ENCODE results near the gene TANGO6.
"Not testable (repeated sequence)": the region's sequence is repeated elsewhere in the genome, so short reads cannot be mapped to it uniquely, and the experiment has no call there.

Gene TANGO6

DNA sequence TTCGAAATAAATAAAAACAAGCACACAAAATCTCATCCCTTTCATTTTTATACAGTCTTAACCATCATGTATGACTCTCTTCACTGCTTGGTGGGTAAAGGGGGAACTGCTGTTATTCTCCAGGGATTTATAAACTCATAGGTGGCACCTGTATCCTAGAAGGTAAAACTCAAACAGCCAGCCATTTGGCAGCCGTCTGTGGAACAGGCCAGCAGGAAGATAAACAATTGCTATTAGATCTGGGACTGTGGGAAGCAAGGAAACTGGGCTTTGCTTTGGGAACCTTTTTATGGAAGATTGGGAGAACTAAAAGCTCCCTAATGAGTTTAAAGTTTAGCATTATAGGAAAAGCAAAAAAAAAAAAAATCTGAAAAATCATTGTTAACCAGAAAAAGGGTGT lies 126.0 kb downstream of the TANGO6 start:
- DNase-seq (ENCODE audit: low read depth): no peak

DNA sequence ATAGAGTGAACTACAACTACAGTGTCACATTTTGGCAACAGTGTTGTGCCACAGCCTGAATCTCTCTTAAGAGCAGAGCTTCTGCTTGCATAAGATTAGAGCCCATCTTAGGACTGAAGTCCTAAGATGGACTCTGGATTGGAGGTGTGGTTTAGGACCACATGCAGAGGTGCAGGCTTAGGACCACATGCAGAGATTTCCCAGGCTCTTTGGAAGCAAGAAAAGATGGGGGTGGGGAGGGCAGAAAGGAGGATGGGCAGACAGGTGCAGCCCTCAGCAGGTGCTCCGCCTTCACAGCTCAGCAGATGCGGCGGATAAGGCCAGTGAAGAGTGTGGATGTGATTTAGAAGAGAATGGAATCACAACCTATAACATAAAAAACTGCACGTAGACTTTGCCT lies 128.7 kb downstream of the TANGO6 start:
- no peak for DNase-seq (ENCODE audit: low read depth)

DNA sequence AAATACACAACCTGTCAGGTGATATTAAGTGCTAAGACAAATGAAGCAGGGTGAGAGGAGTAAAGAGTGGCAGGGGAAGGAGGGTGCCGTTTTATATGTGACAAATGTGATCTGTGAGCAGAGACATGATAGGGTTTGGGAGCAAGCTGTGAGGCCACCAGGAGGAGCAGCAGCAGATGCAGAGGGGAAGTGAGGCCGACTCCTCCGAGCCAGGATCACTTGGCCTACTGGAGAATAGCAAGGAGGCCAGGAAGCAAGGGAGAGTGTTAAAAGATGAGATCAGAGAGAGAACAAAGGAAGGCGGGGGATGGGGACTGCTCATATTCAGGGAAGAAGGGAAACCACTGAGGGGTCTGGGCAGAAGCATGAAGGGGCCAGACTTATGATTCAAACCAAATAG lies 129.4 kb downstream of the TANGO6 start:
- DNase-seq (ENCODE audit: low read depth): no peak

DNA sequence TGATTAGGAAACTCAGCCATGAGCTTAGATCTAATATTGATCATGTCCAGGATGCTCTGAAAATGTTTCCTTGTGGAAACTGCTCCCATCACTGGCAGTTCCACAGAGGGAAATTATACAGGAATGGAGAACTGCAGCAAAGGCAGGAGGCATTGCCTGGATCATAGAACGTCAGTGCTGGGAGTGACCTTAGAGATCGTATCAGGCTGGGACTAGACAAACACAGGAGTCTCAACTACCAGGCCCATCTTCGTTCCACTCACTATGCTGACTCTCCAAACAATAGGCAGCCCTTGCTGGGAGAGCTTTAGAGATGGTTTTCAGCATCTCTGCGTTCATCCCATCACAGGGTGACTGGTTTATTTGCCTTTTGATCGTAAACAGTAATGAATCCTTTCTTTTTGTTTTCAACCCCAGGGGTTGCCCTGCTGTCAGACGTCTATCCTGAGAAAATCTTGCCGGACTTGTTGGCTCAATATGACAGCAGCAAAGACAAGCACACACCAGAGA lies 130.3 kb downstream of the TANGO6 start:
- DNase-seq (ENCODE audit: low read depth): no peak

- DNase-seq (ENCODE audit: low read depth): no peak
These were observed 135.1 kb downstream of the TANGO6 start for GRCh38 chr16:68978303-68978954.

DNA sequence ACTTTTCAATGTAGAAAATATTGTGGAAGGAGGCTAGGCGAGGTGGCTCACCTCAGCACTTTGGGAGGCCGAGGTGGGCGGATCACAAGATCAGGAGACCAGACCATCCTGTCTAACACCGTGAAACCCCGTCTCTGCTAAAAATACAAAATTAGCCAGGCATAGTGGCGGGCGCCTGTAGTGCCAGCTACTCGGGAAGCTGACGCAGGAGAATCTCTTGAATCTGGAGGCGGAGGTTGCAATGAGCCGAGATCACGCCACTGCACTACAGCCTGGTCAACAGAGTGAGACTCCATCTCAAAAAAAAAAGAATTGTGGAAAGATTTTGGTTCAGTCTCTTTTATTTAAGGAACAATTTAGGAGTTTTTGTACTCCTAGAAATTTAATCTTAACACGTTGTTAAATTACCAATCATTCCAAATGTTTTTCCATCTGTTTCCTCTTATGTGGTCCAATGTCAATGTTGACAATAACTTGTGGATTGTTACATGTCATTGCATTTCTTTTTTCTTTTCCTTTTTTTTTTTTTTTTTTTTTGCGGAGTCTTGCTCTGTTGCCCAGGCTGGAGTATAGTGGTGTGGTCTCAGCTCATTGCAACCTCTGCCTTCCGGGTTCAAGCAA lies 137.5 kb downstream of the TANGO6 start:
- DNase-seq (ENCODE audit: low read depth): no peak

DNA sequence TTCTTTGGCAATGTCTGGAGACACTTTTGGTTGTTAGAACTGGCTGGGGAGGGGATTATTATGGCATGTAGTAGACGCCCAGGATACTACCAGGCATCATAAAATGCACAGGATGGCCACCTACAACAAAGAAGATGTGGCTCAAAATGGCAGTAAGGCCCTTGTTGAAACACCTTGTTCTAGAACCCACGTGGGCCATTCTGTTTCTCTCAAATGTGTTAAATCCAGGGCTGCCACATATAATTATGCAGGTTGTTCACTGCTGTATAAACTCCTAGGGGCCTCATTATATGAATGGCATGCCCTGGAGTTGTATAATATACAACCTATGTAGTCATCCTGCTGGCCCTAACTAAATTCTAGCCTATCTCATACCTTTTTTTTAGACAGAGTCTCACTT lies 138.6 kb downstream of the TANGO6 start:
- DNase-seq (ENCODE audit: low read depth): no peak

DNA sequence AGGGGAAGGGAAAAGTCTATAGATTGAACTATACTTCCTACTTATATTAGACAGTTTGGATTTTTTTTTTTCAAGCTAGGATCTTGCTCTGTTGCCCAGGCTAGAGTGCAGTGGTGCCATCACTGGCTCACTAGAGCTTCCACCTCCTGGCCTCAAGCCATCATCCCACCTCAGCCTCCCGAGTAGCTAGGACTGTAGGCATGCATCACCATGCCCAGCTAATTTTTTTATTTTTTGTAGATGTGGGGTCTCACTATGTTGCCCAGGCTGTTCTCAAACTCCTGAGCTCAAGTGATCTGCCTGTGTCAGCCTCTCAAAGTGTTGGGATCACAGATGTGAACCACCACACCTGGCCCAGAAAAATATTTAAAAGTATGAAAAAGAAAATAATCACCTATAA lies 141.1 kb downstream of the TANGO6 start:
- DNase-seq (ENCODE audit: low read depth): no peak

DNA sequence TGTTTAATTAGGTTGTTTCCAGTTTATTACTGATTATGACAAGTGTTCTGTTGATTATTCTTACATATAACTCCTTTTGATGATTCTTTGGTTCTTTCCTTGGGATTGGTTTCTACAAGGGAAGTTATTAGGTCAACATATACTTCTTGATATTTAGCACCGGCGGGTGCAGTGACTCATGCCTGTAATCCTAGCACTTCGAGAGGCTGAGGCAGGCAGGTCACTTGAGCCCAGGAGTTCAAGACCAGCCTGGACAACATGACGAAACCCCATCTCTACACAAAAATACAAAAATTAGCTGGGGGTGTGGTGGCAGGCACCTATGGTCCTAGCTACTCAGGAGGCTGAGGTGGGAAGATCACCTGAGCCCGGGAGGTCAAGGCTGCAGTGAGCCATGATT lies 141.9 kb downstream of the TANGO6 start:
- DNase-seq (ENCODE audit: low read depth): no peak

DNA sequence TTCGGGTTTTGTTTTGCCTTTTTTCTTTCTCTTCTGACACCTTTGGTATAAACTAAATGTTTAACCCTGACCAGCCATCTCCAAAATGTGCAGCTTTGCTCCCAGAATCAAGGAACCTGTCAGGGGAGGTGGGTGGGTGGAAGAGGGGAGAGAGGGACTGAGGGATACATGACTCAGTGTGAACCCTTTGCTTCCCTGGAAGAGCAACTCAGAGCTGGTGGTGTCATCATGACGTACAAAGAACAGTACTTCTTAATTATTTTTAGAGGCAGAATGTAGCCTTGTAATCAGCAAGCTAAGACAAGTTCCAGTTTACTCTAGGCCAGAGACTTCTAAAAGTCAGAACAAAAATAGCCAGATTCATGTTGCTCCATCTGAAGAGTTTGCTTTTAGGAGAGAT lies 142.5 kb downstream of the TANGO6 start:
- no peak for DNase-seq (ENCODE audit: low read depth)

GRCh38 chr16:68987734-68988457 lies 144.6 kb downstream of the TANGO6 start:
- no peak for DNase-seq (ENCODE audit: low read depth)

DNA sequence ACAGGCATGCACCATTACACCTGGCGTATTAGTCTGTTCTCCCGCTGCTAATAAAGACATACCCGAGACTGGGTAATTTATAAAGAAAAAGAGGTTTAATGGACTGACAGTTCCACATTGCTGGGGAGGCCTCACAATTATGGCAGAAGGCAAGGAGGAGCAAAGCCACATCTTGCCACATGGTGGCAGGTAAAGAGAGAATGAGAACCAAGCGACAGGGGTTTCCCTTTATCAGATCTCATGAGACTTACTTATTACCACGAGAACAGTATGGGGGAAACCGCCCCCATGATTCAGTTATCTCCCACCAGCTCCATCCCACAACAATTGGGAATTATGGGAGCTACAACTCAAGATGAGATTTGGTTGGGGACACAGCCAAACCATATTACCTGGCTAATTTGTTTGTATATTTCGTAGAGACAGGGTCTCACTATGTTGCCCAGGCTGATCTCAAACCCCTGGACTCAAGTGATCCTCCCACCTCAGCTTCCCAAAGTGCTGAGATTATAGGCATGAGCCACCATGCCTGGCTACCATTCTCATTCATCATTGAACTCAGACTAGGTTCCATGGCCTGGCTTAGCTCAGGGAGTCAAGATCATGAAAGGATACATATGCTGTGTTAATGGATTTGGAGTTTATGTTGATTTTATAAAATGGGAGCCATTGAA lies 147.0 kb downstream of the TANGO6 start:
- not testable (repeated sequence) for DNase-seq (ENCODE audit: low read depth)

GRCh38 chr16:68991075-68991474 lies 147.7 kb downstream of the TANGO6 start:
- DNase-seq (ENCODE audit: low read depth): no peak

- peak; percentile 33 for DNase-seq (ENCODE audit: low read depth)
These were observed 149.2 kb downstream of the TANGO6 start for GRCh38 chr16:68992521-68992920.

DNA sequence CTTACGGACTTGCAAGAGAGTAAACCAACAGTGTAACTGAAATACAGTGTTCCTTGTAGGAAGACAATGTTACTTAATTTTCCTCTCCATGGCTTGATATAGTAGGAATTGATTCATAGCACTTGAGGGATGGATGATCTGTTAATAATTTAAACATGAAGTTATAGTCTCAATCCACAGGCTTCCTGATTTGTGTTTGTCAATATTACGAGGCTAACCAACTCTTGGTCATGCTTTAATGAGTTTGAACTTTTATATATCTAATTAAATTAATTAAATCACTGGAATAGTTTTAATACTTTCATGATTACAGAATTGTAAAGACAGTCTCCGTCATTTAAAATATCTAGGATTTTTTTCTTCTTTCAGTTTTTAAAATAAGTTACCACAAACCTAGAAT lies 150.1 kb downstream of the TANGO6 start:
- no peak for DNase-seq (ENCODE audit: low read depth)

DNA sequence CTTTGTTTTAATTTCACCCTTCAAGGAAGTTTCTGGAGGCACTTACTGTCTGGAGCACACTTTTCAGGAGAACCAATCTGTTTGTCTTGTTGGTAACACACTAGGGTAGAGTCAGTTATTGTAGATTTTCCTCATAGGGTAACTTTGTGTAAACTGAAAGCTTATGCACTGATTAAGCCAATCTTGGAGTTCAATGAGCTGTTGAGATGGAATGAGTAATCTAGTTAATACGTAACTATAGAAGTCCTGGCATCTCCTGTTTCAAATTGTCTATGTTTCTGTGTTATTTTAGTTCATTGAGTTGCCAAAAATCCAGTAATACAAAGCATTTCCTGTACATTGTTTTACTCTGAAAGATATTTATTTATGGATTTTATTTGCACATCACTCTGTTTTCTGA lies 150.6 kb downstream of the TANGO6 start:
- peak; percentile 61 for DNase-seq (ENCODE audit: low read depth)

GRCh38 chr16:68994324-68994723 lies 151.0 kb downstream of the TANGO6 start:
- no peak for DNase-seq (ENCODE audit: low read depth)

- DNase-seq (ENCODE audit: low read depth): no peak
These were observed 151.7 kb downstream of the TANGO6 start for GRCh38 chr16:68995011-68995504.

DNA sequence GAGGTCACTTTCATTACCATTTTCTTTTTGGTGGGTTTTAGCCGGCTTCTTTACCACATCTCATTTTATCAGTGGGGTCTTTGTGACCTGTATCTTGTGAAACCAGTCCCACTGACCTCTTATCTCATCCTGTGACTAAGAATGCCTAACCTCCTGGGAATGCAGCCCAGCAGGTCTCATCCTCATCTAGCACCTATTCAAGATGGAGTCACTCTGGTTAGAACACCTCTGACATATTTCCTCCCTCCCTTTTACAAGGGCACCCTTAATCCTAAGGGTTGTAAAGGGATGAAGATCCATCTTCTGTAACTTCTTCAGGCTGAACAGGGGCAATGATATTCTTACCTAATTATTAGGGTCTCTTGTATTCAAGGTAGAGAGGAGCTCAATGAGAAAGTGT lies 154.2 kb downstream of the TANGO6 start:
- DNase-seq (ENCODE audit: low read depth): no peak

- no peak for DNase-seq (ENCODE audit: low read depth)
These were observed 155.8 kb downstream of the TANGO6 start for GRCh38 chr16:68999114-68999513.

DNA sequence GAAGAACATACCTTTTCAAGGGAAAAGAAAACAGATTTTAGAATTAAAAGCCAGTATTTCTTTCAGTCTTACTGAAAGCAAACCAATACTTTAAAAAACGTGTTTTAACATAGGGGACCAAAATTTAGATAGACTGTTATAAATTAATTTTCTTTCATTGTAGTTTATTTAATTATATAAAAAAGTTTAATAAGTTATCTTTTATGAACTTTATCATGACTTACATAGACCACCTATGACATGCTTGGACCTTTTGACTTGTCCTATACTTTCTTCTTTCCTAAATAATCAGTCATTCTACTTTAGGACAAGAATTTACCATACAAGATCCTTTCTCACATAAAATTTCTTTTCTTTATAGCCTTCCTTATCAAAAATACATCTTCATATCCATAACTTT lies 160.2 kb downstream of the TANGO6 start:
- no peak for DNase-seq (ENCODE audit: low read depth)

DNA sequence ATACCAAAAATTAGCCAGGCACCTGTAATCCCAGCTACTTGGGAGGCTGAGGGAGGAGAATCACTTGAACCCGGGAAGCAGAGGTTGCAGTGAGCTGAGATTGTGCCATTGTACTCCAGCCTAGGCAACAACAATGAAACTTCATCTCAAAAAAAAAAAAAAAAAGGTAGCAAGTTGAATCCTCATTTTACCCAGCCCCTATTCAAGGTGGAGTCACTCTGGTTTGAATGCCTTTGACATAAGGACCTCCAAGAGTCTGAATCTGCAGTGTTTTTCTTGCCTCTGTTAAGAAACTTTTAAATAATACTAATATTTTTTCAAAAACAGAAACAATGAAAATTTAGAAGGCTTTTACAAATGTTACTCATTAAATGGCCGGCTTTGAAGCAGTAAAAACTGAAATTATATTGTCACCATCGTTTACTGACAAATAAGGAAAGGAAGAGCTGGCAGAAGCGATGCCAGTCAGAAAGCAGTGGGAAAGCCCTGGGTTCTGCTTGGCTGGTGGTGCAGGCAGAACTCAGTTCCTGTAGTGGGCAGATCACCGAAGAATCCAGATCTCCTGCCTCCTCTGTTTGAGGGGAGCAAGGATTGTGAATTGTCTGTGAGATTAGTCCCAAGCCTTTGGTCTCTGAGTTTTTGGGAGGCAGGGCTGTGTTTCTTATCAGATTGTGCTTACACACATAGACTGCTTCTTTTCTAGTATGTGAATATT lies 162.5 kb downstream of the TANGO6 start:
- DNase-seq (ENCODE audit: low read depth): no peak
